GM15510 (cell line): ENCODE measurements around the gene SOX18.

Source experiments
- POLR2A ChIP-seq: IDR thresholded peaks from 3 replicates; pipeline ENCODE4 v1.6.1; 2011; ENCODE audit warnings: borderline replicate concordance; ENCODE audit not compliant: insufficient read length; ENCODE audit errors: extremely low read depth

SOX18 gene

DNA sequence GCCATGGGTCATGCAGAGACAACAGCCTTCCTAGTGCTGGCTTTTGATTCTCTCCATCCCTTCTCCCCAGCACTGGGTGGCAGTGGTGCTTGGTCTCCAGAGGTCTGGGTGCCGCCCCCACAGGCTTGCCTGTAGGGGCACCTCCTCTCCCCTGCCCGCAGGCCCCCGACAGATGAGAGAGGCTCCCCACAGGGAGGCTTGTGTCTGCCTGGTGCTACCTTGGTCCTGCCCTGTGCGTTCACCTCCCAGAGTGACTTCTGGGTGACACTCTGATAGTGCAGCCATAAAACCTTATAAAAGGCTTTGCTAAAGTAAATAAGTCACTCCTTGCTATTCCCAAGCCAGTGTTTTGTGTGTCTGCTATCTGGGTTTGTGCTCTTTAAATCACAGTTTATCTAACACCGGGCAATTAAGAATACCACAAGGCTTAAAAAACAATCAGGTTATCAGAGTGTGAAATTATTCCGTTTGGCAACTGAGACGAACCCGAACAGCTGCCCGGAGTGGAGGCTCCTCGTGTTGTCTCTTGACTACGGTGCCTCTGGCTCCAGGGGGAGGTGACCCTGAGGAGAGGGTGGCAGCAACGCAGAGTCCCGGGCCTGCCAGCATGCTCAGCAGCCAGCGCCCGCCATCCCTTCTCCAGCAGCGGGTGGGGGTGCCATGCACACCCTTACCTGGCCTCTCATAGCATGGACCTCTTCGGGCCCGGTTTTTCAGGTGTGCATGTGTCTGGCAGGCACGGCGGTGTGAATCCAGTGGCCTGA lies 18.9 kb downstream of the SOX18 start:
- no peak for TF ChIP-seq POLR2A

DNA sequence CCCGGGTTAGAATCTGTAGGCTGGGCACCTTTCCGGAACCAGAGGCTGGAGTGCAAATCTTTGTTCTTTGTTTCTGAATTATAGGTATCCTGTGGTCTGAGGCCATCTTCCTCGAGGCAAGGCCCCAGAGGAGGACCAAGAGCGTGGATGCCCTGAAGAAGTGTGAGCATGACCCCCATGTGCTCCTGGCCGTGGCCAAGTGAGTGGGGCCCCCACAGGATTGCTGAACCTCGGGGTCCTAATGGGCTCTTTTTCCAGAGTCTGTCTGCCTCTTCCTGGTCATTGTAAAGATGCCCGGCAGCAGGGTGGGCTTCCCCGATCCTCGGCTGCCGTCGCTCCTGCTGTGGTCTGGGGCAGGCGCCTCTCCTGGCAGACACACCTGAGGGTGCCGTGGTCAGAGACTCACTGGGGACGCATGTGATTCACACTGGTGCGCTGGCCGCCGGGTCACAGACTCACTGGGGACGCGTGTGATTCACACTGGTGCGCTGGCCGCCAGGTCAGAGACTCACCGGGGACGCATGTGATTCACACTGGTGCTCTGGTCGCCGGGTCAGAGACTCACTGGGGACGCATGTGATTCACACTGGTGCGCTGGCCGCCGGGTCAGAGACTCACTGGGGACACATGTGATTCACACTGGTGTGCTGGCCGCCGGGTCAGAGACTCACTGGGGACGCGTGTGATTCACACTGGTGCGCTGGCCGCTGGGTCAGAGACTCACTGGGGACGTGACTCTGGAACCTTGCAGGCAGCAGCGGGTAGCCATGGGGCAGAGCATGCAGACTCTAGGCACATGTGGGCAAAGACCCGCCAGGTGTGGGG lies 19.9 kb downstream of the SOX18 start:
- TF ChIP-seq POLR2A, result no peak

DNA sequence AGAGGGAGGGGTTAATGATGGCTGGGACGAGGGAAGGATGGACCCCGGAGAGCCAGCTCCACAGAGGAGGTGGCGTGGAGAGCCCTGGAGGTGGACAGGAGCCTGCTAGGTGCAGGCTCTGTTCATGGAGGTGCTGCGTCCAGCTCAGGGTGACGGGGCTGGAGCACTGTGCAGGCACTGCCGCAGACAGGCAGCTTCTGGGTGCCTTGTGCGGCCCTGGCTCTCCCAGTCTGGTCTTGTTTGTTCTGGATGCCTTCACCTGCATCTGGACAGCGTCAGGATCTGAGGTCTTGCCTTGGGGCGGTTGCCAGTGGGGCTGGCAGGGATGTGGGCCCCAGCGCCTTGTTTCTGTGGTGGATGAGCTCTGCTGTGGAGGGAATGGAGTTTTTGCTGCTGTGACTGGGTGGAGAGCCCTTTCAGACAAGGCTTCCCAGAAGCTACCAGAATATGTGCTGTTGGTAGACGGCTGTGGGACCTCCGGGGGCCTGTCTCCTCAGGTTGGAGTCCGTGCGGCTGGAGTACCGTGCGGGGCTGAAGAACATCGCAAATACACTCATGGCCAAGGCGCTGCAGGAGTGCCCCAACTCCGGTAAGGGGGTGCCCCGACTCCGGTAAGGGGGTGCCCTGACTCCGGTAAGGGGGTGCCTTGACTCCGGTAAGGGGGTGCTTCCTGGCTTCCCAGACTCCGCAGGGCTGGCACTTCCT lies 21.3 kb downstream of the SOX18 start:
- TF ChIP-seq POLR2A, result no peak

DNA sequence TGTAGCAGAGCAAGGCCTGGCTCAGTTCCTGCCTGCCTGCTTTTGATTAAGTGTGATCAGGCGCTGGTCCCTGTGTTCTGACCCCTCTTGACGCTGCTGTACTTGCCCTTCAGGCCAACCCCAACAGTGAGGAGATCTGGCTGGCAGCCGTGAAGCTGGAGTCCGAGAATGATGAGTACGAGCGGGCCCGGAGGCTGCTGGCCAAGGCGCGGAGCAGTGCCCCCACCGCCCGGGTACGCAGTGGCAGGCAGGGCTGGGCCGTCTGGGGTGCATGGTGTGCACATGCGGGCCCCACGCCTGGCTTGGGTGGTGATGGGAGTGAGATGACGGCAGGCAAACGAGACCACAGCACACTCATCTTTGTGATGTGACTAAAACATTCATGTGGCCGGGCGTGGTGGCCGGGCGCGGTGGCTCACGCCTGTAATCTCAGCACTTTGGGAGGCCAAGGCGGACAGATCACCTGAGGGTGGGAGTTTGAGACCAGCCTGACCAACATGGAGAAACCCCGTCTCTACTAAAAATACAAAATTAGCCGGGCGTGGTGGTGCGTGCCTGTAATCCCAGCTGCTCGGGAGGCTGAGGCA lies 23.5 kb downstream of the SOX18 start:
- TF ChIP-seq POLR2A, result no peak

GRCh38 chr20:64025101-64025825 lies 24.2 kb downstream of the SOX18 start:
- no peak for TF ChIP-seq POLR2A

GRCh38 chr20:64024141-64024990 lies 25.1 kb downstream of the SOX18 start:
- no peak for TF ChIP-seq POLR2A

DNA sequence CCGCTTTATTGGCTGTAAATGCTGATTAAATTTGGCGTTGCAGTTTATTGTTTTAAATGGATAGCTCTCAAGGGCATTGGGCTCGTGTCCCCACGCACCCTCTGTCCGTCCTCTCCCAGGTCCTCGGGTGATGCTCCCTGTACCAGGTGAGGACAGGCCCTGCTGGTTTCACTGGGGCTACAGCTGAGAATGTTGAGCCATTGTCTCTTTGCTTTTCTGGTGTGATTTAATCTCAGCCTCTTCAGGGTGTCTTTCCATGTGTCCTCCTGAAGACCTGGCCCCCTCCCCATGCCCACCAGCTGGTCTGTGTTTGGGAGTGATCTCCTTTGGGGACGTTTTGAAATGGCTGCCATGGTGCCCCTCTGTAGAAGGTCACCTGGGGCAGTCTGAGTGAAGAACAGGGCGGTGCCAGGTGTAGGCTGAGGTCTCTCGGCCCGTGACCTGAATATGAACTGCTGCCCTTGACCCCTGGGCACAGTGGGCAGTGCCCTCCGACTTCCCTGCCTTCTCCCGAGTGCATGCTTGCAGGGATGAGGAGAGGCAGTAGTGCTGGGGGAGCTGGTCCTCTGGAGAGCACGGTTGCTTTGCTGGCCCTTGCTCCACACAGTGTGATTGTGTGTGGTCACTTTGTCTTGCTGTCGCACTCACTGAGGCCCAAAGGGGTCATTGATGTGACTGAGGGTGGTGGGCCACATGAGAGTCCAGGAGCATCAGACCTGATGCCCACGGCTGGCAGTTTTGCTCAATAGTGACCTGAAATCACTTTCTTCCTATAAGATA lies 25.9 kb downstream of the SOX18 start:
- no peak for TF ChIP-seq POLR2A

GRCh38 chr20:64022671-64023360 lies 26.6 kb downstream of the SOX18 start:
- no peak for TF ChIP-seq POLR2A

- no peak for TF ChIP-seq POLR2A
Measured at GRCh38 chr20:64021124-64021975, 28.1 kb downstream of the SOX18 start.

GRCh38 chr20:64015635-64016034 lies 33.8 kb downstream of the SOX18 start:
- no peak for TF ChIP-seq POLR2A

DNA sequence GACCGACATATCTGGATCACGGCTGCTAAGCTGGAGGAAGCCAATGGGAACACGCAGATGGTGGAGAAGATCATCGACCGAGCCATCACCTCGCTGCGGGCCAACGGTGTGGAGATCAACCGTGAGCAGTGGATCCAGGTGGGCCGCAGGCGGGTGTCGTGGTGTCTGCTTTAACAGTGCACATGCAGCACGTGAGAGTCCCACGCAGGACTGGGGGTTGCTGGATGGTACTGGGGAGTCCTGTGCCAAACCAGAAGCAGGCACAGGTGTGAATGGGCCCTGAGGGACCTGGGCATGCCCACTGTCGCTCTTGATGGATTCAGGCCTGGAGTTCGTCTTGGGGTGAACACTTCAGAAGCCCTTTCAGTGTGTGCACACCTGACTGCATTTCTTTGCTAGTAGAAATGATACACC lies 38.1 kb downstream of the SOX18 start:
- TF ChIP-seq POLR2A, result no peak

GRCh38 chr20:64010711-64011237 lies 38.7 kb downstream of the SOX18 start:
- no peak for TF ChIP-seq POLR2A
